ENCODE results near the gene FGF1. TPM values are rescaled to one million over a fixed set of nuclear protein-coding genes. Genes with fewer than 3 reads are reported as not detected.

Gene FGF1
- total and polyA plus RNA-seq, 7 donors: 0.60 to 5.4 (median 2.0) TPM

DNA sequence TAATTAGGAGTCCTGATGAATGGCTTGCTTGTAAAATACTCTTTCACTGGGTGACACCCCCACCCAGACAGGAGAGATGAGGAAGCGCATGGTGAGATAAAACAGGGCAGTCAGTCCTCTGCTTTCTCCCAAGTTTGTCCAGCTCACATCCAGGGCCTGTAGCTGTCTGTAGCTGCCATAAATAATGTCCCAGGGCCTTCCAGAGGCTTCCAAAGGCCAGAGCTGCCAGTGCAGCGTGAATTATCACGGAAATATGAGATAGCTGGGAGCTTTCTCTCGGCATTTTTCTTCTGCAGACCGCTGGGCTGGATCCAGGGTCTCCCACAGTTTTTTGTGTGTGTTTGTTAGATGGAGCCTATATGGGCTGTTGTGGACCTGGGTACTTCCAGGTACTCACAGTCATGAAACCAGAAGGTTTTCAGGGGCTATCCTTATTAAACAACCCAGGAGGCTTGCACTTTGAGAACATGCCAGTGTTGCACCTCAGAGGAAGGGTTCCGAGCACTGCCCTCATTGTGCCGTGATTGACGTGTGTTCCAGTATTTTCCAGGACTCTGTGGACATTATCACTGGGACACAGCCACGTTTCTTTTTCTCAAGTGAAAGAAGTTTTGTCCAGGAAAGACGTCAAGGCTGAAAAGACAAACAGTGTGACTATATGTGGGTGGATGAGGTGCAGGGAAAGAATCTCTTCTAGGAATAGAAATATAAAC lies 117.5 kb downstream of the FGF1 start:
- H3K9me3 ChIP-seq: no peaks in the 10 kb centered on the region
- no peak overlapping the region for H3K4me3 ChIP-seq
- H3K27me3 ChIP-seq: no peaks in the 10 kb centered on the region
- peak in 1 of 4 donors; percentile 44 for TF ChIP-seq EP300 (IDR thresholded peaks at IDR 0.05)
- peak; percentile 10 to 69 (median 65) for TF ChIP-seq POLR2AphosphoS5 (IDR thresholded peaks at IDR 0.05)
- no peak for TF ChIP-seq POLR2A (IDR thresholded peaks at IDR 0.05)
- TF ChIP-seq, protein P1, sequence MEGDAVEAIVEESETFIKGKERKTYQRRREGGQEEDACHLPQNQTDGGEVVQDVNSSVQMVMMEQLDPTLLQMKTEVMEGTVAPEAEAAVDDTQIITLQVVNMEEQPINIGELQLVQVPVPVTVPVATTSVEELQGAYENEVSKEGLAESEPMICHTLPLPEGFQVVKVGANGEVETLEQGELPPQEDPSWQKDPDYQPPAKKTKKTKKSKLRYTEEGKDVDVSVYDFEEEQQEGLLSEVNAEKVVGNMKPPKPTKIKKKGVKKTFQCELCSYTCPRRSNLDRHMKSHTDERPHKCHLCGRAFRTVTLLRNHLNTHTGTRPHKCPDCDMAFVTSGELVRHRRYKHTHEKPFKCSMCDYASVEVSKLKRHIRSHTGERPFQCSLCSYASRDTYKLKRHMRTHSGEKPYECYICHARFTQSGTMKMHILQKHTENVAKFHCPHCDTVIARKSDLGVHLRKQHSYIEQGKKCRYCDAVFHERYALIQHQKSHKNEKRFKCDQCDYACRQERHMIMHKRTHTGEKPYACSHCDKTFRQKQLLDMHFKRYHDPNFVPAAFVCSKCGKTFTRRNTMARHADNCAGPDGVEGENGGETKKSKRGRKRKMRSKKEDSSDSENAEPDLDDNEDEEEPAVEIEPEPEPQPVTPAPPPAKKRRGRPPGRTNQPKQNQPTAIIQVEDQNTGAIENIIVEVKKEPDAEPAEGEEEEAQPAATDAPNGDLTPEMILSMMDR (IDR thresholded peaks at IDR 0.05): no peak
- peaks cover 0 to 21% (median 19%) of the 10 kb centered on the region in 4 donors for H3K4me1 ChIP-seq
- WGBS, 2 donors: 74 to 76% methylated on average over 10 of the region's 10 CpGs
- H3K36me3 ChIP-seq: no peaks in the 10 kb centered on the region
- intact Hi-C loops (cut with DNase I): no loop called here
- DNase-seq: peak; percentile 72
- H3K27ac ChIP-seq: peak overlapping the region; percentile 68 to 84 (median 76)

DNA sequence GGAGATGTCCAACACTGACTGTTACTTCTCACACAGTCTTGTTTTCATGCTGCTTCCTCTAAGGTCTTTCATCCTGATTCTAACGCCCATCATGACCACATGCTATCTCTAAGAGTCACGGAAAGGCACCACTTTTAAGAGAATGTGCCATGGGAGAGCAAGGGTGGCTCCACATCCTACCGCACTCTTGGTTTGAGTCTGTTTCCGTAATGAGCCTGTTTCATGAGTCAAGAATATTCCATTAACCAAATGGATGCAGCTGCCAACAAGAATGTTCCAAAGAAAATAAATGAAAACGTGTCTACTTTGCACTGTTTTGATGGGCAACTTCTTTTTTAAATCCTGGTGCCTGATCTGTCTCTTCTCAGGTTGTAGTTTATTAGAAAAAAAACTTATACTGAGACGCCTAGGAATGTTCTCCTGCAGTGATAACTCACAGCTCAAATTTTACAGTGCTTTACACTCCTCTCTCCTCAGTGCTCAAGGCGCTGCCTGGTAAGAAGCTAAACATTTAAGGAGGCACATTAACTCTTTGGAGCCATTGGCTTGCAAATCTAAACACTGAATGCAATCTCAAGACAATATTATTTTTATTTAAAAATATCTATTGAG lies 124.3 kb downstream of the FGF1 start:
- no peaks in the 10 kb centered on the region for H3K27me3 ChIP-seq
- H3K27ac ChIP-seq: peak overlapping the region in 1 of 4 donors; percentile 8
- no peak for DNase-seq
- H3K4me1 ChIP-seq: peaks cover 0 to 8% (median 0%) of the 10 kb centered on the region in 4 donors
- H3K9me3 ChIP-seq: no peaks in the 10 kb centered on the region
- no peak for TF ChIP-seq EP300 (IDR thresholded peaks at IDR 0.05)
- TF ChIP-seq, protein P1 (IDR thresholded peaks at IDR 0.05): no peak
- no peak for TF ChIP-seq POLR2AphosphoS5 (IDR thresholded peaks at IDR 0.05)
- no peak for TF ChIP-seq POLR2A (IDR thresholded peaks at IDR 0.05)
- intact Hi-C loops (cut with DNase I): no loop called here
- no peak overlapping the region for H3K4me3 ChIP-seq
- H3K36me3 ChIP-seq: no peaks in the 10 kb centered on the region
- 83 to 84% methylated on average over 7 of the region's 7 CpGs for WGBS, 2 donors

DNA sequence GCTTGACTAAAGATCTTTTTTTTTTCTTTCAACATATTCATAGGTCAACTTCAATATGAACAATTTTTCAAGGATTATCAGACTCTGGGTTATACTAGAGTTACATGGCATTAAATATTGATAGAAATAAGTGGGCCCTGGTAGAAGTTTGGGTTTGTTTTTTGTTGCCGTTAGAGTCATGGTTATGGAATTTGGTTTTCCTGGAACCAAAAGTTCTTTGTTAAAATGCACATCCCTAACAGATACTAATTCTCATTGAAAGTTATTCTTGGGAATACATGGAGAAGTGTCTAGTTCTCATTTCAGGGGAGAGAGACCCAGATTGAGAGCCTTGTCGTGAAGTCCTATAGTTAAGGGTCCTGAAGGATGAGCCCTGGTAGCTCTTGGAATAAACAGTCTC lies 124.9 kb downstream of the FGF1 start:
- Histone ChIP-seq H3K4me1 (peaks cover 0 to 8% (median 0%) of the 10 kb centered on the region in 4 donors), H3K36me3 (no peaks in the 10 kb centered on the region), H3K27ac (peak overlapping the region in 1 of 4 donors; percentile 8), H3K9me3 (no peaks in the 10 kb centered on the region), H3K27me3 (no peaks in the 10 kb centered on the region), H3K4me3 (no peak overlapping the region)
- WGBS, 2 donors: 78 to 91% methylated on average over 2 of the region's 2 CpGs
- intact Hi-C loops (cut with DNase I): no loop called here
- no peak for DNase-seq
- TF ChIP-seq EP300 (IDR thresholded peaks at IDR 0.05) (no peak), POLR2AphosphoS5 (IDR thresholded peaks at IDR 0.05) (no peak), POLR2A (IDR thresholded peaks at IDR 0.05) (no peak)
- TF ChIP-seq, protein P1 (IDR thresholded peaks at IDR 0.05): no peak

- no peak for DNase-seq
- H3K9me3 ChIP-seq: no peaks in the 10 kb centered on the region
- H3K4me1 ChIP-seq: peaks cover 0 to 15% (median 2%) of the 10 kb centered on the region in 4 donors
- intact Hi-C loops (cut with DNase I): no loop called here
- 51 to 65% methylated on average over 6 of the region's 6 CpGs for WGBS, 2 donors
- TF ChIP-seq POLR2AphosphoS5 (IDR thresholded peaks at IDR 0.05) (no peak), EP300 (IDR thresholded peaks at IDR 0.05) (no peak), POLR2A (IDR thresholded peaks at IDR 0.05) (no peak)
- TF ChIP-seq, protein P1 (IDR thresholded peaks at IDR 0.05): no peak
- H3K27ac ChIP-seq: peak overlapping the region in 1 of 4 donors; percentile 37
- H3K4me3 ChIP-seq: peak overlapping the region in 1 of 4 donors; percentile 9
- H3K36me3 ChIP-seq: no peaks in the 10 kb centered on the region
- H3K27me3 ChIP-seq: peaks cover 0 to 4% (median 0%) of the 10 kb centered on the region in 3 donors
Measured at GRCh38 chr5:142552107-142552506, 133.8 kb downstream of the FGF1 start.
